CD14-positive monocyte (primary cell): Measurements from ENCODE around the gene ANKRD13A. TPM values are rescaled to one million over a fixed set of nuclear protein-coding genes. Genes with fewer than 3 reads are reported as not detected.

Source experiments
- DNase-seq, 3 donors: peaks; one replicate each; pipeline ENCODE4 v3.0.0-alpha.2; 2011 to 2022
- H2AFZ ChIP-seq: 2 replicates; pipeline ENCODE4 v1.6.0; 2012; ENCODE audit warnings: mild to moderate bottlenecking, low read depth, low read length, inconsistent platforms; ENCODE audit not compliant: insufficient read depth, poor library complexity, severe bottlenecking
- H3K27ac ChIP-seq, 2 donors: 1 replicate in 1 of 2; 2 replicates in 1 of 2; pipeline ENCODE4 v1.5.1; 2012 to 2013; ENCODE audit warnings: low read length in 2 of 2, control low read depth in 1 of 2, inconsistent platforms in 1 of 2, low read depth in 1 of 2, mild to moderate bottlenecking in 1 of 2
- H3K27me3 ChIP-seq, 2 donors: one replicate each; pipeline versions ENCODE4 v1.6.0 to v1.6.1; 2011 to 2013; ENCODE audit warnings: low read length in 2 of 2; ENCODE audit not compliant: control insufficient read depth in 2 of 2, insufficient read depth in 2 of 2
- H3K36me3 ChIP-seq, 2 donors: replicated peaks in 1 of 2; 1 replicate in 1 of 2; 2 replicates in 1 of 2; pipeline versions ENCODE4 v1.5.1 to v1.6.1; 2012 to 2013; ENCODE audit warnings: low read length in 2 of 2, control low read depth in 1 of 2, inconsistent platforms in 1 of 2, mild to moderate bottlenecking in 1 of 2; ENCODE audit not compliant: insufficient read depth in 2 of 2, control insufficient read depth in 1 of 2
- H3K4me1 ChIP-seq, 2 donors: 1 replicate in 1 of 2; 2 replicates in 1 of 2; pipeline versions ENCODE4 v1.5.1 to v1.6.1; 2012 to 2013; ENCODE audit warnings: low read length in 2 of 2, control low read depth in 1 of 2, inconsistent platforms in 1 of 2, mild to moderate bottlenecking in 1 of 2, moderate library complexity in 1 of 2; ENCODE audit not compliant: insufficient read depth in 2 of 2, control insufficient read depth in 1 of 2
- H3K4me2 ChIP-seq: replicated peaks from 2 replicates; pipeline ENCODE3; 2012; ENCODE audit warnings: low read length, moderate library complexity, mild to moderate bottlenecking; ENCODE audit not compliant: poor library complexity, severe bottlenecking; ENCODE audit errors: extremely low read depth
- H3K4me3 ChIP-seq, 3 experiments: fragments of 200-600 bp in 1 of 3; sonication (generic) in 1 of 3; replicated peaks in 1 of 3; 1 replicate in 2 of 3; 2 replicates in 1 of 3; pipeline ENCODE4 v1.5.1; 2011 to 2013; ENCODE audit warnings: low read length in 3 of 3, mild to moderate bottlenecking in 3 of 3, control low read depth in 2 of 3, low read depth in 2 of 3, inconsistent platforms in 1 of 3, moderate library complexity in 1 of 3
- H3K79me2 ChIP-seq: 2 replicates; pipeline ENCODE4 v1.6.0; 2012; ENCODE audit warnings: mild to moderate bottlenecking, control low read depth, inconsistent platforms, low read length, moderate library complexity; ENCODE audit not compliant: insufficient read depth
- H3K9ac ChIP-seq: 2 replicates; pipeline ENCODE4 v1.6.0; 2017; ENCODE audit warnings: low read length, mild to moderate bottlenecking; ENCODE audit not compliant: insufficient read depth, poor library complexity, severe bottlenecking
- H3K9me3 ChIP-seq, 2 donors: replicated peaks in 1 of 2; 1 replicate in 1 of 2; 2 replicates in 1 of 2; pipeline versions ENCODE4 v1.5.1 to v1.6.1; 2012 to 2013; ENCODE audit warnings: low read length in 2 of 2, control low read depth in 1 of 2; ENCODE audit not compliant: control insufficient read depth in 1 of 2, insufficient read depth in 1 of 2
- H4K20me1 ChIP-seq: 2 replicates; pipeline ENCODE4 v1.6.0; 2012; ENCODE audit warnings: mild to moderate bottlenecking, low read length, control low read depth, moderate library complexity; ENCODE audit not compliant: insufficient read depth
- H3K27ac Mint-ChIP-seq, 7 donors: one replicate each; pipeline ENCODE4 v1.8.0; 2020; ENCODE audit warnings: mild to moderate bottlenecking in 7 of 7, mixed read lengths in 7 of 7, moderate library complexity in 6 of 7, inconsistent platforms in 2 of 7
- H3K27me3 Mint-ChIP-seq, 3 donors: one replicate each; pipeline ENCODE4 v1.8.0; 2021 to 2022; ENCODE audit warnings: low read depth in 3 of 3, mild to moderate bottlenecking in 3 of 3, mixed read lengths in 3 of 3, moderate library complexity in 3 of 3, inconsistent platforms in 1 of 3
- H3K36me3 Mint-ChIP-seq, 2 donors: one replicate each; pipeline ENCODE4 v1.8.0; 2020; ENCODE audit warnings: mixed read lengths in 2 of 2, inconsistent platforms in 1 of 2, mild to moderate bottlenecking in 1 of 2
- H3K4me1 Mint-ChIP-seq: one replicate; pipeline ENCODE4 v1.8.0; 2020; ENCODE audit warnings: mild to moderate bottlenecking, mixed read lengths
- H3K4me3 Mint-ChIP-seq, 2 donors: one replicate each; pipeline ENCODE4 v1.8.0; 2020; ENCODE audit warnings: mild to moderate bottlenecking in 2 of 2, mixed read lengths in 2 of 2, moderate library complexity in 1 of 2
- H3K9me3 Mint-ChIP-seq, 7 donors: one replicate each; pipeline ENCODE4 v1.8.0; 2020 to 2022; ENCODE audit warnings: mixed read lengths in 7 of 7, mild to moderate bottlenecking in 6 of 7, moderate library complexity in 6 of 7, inconsistent platforms in 2 of 7
- CTCF ChIP-seq: fragments of 200-600 bp; IDR thresholded peaks from one replicate; pipeline ENCODE4 v1.8.0; 2022; ENCODE audit warnings: antibody characterized with exemption, mild to moderate bottlenecking
- WGBS: methylation state at CpG from one replicate; pipeline ENCODE4 v1.1.5; 2013; ENCODE audit warnings: missing lambda C conversion rate; ENCODE audit not compliant: insufficient coverage; 5-methylcytosine and 5-hydroxymethylcytosine counted together
- intact Hi-C, 2 donors: fragments of 100-400 bp; cut with micrococcal nuclease; formaldehyde crosslinking; loops; one replicate each; pipeline versions ENCODE4 v1.15.0 to v1.15.1; 2023
- polyA plus RNA-seq, 3 donors: library from polyadenylated mRNA; depleted of rRNA in 1 of 3; unstranded in 2 of 3; stranded (reverse) in 1 of 3; fragments of 300-500 nt in 2 of 3; fragments of >200 nt in 1 of 3; fragmentation: Illumina TruSeq in 2 of 3; gene quantifications; 1 replicate in 2 of 3; 2 replicates in 1 of 3; pipeline ENCODE4 v1.2.3, GENCODE V29; 2012 to 2021

The ANKRD13A gene
- polyA plus RNA-seq, 3 donors, result 42.8 to 89.3 (median 46.8) TPM

DNA sequence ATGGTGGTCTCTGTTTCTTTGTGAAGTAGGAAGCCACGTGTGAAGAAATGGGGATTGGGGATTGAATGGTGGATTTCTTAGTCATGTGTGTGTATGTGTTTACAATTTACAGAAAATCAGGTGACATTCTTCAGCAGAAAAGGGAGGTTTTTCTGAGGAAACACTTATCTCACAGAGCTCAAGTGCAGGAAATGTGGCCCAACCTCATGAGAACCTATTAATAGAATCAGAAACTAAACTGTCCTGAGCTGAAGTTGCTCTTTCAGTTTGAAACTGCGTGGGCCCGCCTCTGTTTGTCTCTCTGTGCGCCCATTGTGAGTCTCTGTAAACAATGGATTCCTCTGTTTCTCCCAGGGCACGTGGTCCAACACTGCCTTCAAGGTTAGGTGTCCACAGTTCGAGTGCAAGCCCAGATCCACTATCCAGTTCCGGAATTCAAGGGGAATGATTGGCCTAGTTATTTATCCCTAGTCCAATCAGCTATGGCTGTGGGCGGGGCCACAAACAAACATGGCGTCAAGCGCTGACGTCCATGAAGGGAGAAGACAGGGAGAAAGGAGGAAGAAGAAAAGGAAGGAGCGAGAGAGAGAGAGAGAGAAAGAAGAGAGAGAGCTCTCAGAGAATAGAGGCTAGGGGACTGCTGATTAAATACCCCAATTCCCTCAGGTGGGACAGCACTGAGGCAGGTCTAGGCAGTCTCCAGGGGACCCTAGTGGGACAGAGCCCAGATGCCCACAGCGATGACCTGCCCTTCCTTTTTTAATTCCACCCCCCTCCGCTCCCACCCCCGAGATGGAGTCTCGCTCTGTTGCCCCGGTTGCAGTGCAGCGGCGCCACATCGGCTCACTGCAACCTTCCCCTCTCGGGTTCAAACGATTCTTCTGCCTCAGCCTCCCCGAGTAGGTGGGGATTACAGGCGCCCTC, 80.5 kb downstream of the ANKRD13A start:
- peak overlapping the region; percentile 14 to 72 (median 15) for H3K4me3 ChIP-seq
- TF ChIP-seq CTCF, result no peak
- no peaks in the 10 kb centered on the region for H4K20me1 ChIP-seq
- H3K9ac ChIP-seq, result peak overlapping the region; percentile 51
- WGBS, result 28% methylated on average over 9 of the region's 24 CpGs
- H3K27me3 Mint-ChIP-seq, result peaks cover 1 to 11% (median 4%) of the 10 kb centered on the region in 3 donors
- H3K27ac ChIP-seq, result peak overlapping the region; percentile 31 to 84
- peak overlapping the region; percentile 85 for H2AFZ ChIP-seq
- H3K4me3 Mint-ChIP-seq, result peak overlapping the region; percentile 82 to 94
- H3K4me1 ChIP-seq, result peaks cover 13 to 14% of the 10 kb centered on the region in 2 donors
- peaks cover 11% of the 10 kb centered on the region for H3K4me1 Mint-ChIP-seq
- no peaks in the 10 kb centered on the region for H3K27me3 ChIP-seq
- H3K4me2 ChIP-seq, result peak overlapping the region; percentile 82
- no peaks in the 10 kb centered on the region for H3K36me3 ChIP-seq
- intact Hi-C loops, result no loop called here
- no peaks in the 10 kb centered on the region for H3K79me2 ChIP-seq
- DNase-seq, result peak; percentile 77 to 88 (median 83)
- H3K36me3 Mint-ChIP-seq, result no peaks in the 10 kb centered on the region
- peak overlapping the region; percentile 87 to 98 (median 93) for H3K27ac Mint-ChIP-seq
- H3K9me3 ChIP-seq, result no peaks in the 10 kb centered on the region
- peaks cover 0 to 5% (median 0%) of the 10 kb centered on the region in 7 donors for H3K9me3 Mint-ChIP-seq

- Histone ChIP-seq H3K27me3 (no peaks in the 10 kb centered on the region), H3K79me2 (no peaks in the 10 kb centered on the region), H3K36me3 (no peaks in the 10 kb centered on the region), H3K9ac (no peak overlapping the region), H3K4me3 (no peak overlapping the region), H3K4me1 (peaks cover 13 to 14% of the 10 kb centered on the region in 2 donors), H3K27ac (no peak overlapping the region), H3K4me2 (peak overlapping the region; percentile 82), H4K20me1 (no peaks in the 10 kb centered on the region), H2AFZ (peak overlapping the region; percentile 85), H3K9me3 (no peaks in the 10 kb centered on the region)
- Mint-ChIP-seq H3K27ac (peak overlapping the region in 6 of 7 donors; percentile 33 to 98 (median 46)), H3K36me3 (no peaks in the 10 kb centered on the region), H3K27me3 (peaks cover 0 to 9% (median 4%) of the 10 kb centered on the region in 3 donors), H3K4me1 (peaks cover 11% of the 10 kb centered on the region), H3K9me3 (peaks cover 0 to 5% (median 0%) of the 10 kb centered on the region in 7 donors), H3K4me3 (peak overlapping the region in 1 of 2 donors; percentile 82)
- DNase-seq, result no peak
- 92% methylated on average over 3 of the region's 7 CpGs for WGBS
- intact Hi-C loops, result no loop called here
- TF ChIP-seq CTCF, result no peak
These were observed 81.2 kb downstream of the ANKRD13A start for GRCh38 chr12:110080410-110080809.
